DMS 273 (cell line): ENCODE measurements around the gene NDUFAF7.
"Not testable (repeated sequence)": the region's sequence is repeated elsewhere in the genome, so short reads cannot be mapped to it uniquely, and the experiment has no call there.

Experiments used
- DNase-seq: peaks from one replicate; lab custom pipeline; 2025; ENCODE audit not compliant: unreplicated experiment; lab: John Stamatoyannopoulos, UW

The NDUFAF7 gene

GRCh38 chr2:37276291-37276690 lies 44.8 kb downstream of the NDUFAF7 start:
- no peak for DNase-seq

- no peak for DNase-seq
These were observed 50.5 kb downstream of the NDUFAF7 start for GRCh38 chr2:37281916-37282315.

GRCh38 chr2:37282746-37283145 lies 51.3 kb downstream of the NDUFAF7 start:
- no peak for DNase-seq

GRCh38 chr2:37283207-37283606 lies 51.7 kb downstream of the NDUFAF7 start:
- DNase-seq, result no peak

- DNase-seq, result no peak
These were observed 52.9 kb downstream of the NDUFAF7 start for GRCh38 chr2:37284381-37284780.

GRCh38 chr2:37287966-37288365 lies 56.5 kb downstream of the NDUFAF7 start:
- DNase-seq, result peak; percentile 21

- DNase-seq, result no peak
These were observed 60.2 kb downstream of the NDUFAF7 start for GRCh38 chr2:37291680-37292079.

GRCh38 chr2:37294858-37295257 lies 63.4 kb downstream of the NDUFAF7 start:
- DNase-seq, result not testable (repeated sequence)

- DNase-seq, result no peak
These were observed 64.1 kb downstream of the NDUFAF7 start for GRCh38 chr2:37295469-37296073.

GRCh38 chr2:37297632-37298031 lies 66.2 kb downstream of the NDUFAF7 start:
- DNase-seq, result no peak
